T47D (cell line): ENCODE results near the gene ZBTB17.
"Not testable (repeated sequence)": the region's sequence is repeated elsewhere in the genome, so short reads cannot be mapped to it uniquely, and the experiment has no call there.

ENCODE experiments used
- DNase-seq, 2 experiments: peaks; one replicate each; pipeline versions ENCODE4 v3.0.0 to v3.0.0-alpha.2; 2011 to 2012; ENCODE audit warnings: low read depth in 1 of 2, low spot score in 1 of 2
- JUND ChIP-seq: IDR thresholded peaks from 2 replicates; pipeline ENCODE4 v1.6.1; 2012; ENCODE audit warnings: low read depth
- in situ Hi-C: cut with HindIII; loops from 2 replicates; pipeline ENCODE4 v1.10.0; 2016; ENCODE audit warnings: low sequenced_read_pairs, low pct_unique_long_range_greater_than_20kb

Gene ZBTB17

GRCh38 chr1:16006552-16007485 lies 30.9 kb upstream of the ZBTB17 start:
- no peak for TF ChIP-seq JUND
- in situ Hi-C loops, result no loop called here
- DNase-seq, result peak in 1 of 2 experiments; percentile 81

DNA sequence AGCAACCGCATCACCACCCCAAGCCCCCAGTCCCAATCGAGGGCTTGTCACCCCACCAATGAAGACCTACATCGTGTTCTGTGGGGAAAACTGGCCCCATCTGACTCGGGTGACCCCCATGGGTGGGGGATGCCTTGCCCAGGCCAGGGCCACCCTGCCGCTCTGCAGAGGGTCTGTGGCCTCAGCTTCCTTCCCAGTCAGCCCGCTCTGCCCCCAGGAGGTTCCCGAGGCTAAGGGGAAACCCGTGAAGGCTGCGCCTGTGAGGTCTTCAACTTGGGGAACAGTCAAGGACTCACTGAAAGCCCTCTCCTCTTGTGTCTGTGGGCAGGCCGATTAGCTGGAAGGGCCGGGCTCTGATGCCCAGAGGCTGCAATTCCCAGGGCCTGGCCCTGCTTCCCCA lies 30.1 kb upstream of the ZBTB17 start:
- no peak for TF ChIP-seq JUND
- in situ Hi-C loops, result no loop called here
- DNase-seq, result no peak

DNA sequence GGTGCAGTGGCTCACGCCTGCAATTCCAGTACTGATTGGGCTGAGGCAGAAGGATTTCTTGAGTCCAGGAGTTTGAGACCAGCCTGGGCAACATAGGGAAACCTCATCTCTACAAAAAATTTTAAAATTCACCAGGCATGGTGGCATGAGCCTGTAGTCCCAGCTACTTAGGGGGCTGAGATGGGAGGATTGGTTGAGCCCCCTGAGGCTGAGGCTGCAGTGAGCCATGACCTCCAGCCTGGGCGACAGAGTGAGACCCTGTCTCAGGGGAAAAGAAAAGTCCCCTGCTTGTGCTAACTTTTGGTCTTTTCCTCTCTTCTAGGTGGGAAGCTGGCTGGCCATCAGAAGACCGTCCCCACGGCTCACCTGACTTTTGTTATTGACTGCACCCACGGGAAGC lies 29.7 kb upstream of the ZBTB17 start:
- in situ Hi-C loops, result no loop called here
- no peak for TF ChIP-seq JUND
- no peak for DNase-seq

GRCh38 chr1:16001274-16001673 lies 25.4 kb upstream of the ZBTB17 start:
- DNase-seq, in situ Hi-C loops: not testable (repeated sequence)

- TF ChIP-seq JUND, result no peak
- in situ Hi-C loops, result no loop called here
- DNase-seq, result no peak
These were observed 23.0 kb upstream of the ZBTB17 start for GRCh38 chr1:15998929-15999328.

DNA sequence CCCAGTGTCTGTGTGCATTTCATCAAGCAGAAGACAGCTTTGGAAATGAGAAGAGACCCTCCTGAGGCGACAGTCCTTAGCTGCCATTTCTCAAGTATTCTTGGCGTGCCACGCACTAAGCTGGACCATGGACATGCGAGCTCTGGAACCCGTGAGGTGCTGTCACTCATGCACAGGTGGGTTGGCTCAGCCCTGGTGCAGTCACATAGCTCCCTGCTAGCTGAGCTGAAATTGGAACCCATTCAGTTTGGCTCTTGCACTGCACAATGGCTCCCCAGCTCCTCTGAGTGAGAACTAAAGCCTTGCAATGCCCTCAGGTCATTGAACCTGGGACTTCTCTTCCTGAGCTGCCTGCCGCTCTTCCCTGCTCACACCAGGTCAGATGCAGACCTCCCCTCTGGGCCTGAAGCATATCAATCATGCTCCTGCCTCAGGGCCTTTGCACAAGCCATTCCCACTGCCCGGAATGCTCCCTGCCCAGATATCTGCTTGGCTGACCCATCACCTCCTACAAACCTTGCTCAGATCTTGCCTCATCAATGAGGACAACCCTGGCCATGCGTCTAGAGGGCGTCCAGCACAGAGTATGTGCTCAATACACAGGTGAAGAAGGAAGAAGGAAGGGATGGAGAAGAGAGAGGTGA lies 21.9 kb upstream of the ZBTB17 start:
- no peak for DNase-seq
- in situ Hi-C loops, result no loop called here
- TF ChIP-seq JUND, result no peak

DNA sequence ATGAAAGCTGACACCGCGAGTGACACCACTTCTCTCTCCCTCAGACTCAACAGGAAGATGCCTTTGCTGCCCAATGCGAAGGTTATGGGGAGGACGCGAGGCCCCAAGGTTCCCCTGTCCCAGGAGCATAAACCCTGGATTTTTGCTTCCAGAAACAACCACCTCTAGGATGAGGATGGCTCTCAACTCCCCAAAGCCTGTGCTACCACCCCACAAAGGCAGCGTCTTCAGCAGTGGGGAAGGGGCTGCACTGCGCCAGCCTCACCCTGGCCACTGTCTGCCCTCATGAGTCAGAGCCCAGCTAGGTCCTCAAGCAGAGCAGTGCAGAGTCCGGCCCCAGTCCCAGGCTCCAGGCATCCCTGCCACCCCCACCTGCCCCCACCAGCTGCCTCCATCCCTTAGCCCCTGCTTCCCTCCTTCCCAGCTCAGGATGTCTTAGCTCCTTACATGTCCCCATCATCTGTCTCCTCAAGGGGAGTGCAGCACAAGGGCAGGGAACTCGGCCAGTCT lies 21.2 kb upstream of the ZBTB17 start:
- no peak for DNase-seq
- in situ Hi-C loops, result no loop called here
- no peak for TF ChIP-seq JUND

- no peak for TF ChIP-seq JUND
- in situ Hi-C loops, result no loop called here
- peak; percentile 50 to 69 for DNase-seq
These were observed 18.9 kb upstream of the ZBTB17 start for GRCh38 chr1:15994590-15995351.

DNA sequence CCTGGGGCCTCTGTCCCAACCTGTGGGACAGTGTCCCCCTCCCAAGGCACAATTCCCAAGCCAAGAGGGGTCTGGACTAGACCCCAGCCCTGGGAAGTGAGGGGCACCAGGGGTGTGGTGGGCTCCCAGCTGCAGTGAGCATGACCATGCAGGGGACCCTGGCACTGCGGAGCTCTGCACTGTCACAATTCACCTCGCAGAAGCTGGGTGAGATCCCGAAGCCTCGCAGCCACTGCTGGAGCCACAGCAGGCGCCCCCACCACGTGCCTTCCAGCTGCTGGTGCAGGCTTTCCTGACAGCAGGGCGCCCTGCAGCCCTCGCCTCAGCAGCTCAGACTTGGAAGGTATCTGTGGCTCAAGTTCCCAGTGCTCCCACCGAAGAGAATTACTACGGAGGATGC lies 18.2 kb upstream of the ZBTB17 start:
- DNase-seq, result no peak
- no peak for TF ChIP-seq JUND
- in situ Hi-C loops, result no loop called here

DNA sequence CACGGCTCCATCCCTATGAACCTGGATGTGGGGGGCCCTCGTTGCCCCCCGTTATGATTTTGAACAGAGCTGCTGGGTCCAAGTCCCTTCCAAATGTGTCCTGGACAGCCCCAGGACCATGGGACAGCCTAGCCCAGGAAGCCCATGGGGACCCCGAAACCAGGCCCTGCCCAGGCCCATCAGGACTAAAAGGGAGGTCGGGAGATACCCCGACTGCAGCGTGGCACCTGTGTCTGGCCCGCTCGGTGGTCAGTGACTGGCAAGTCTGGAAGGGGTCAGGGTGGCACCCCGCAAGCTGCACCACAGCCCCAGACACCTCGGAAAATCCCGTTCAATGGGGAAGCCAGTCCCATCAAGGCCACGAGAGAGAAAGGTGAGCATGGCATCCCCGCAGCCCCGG lies 17.8 kb upstream of the ZBTB17 start:
- no peak for TF ChIP-seq JUND
- no peak for DNase-seq
- in situ Hi-C loops, result no loop called here

DNA sequence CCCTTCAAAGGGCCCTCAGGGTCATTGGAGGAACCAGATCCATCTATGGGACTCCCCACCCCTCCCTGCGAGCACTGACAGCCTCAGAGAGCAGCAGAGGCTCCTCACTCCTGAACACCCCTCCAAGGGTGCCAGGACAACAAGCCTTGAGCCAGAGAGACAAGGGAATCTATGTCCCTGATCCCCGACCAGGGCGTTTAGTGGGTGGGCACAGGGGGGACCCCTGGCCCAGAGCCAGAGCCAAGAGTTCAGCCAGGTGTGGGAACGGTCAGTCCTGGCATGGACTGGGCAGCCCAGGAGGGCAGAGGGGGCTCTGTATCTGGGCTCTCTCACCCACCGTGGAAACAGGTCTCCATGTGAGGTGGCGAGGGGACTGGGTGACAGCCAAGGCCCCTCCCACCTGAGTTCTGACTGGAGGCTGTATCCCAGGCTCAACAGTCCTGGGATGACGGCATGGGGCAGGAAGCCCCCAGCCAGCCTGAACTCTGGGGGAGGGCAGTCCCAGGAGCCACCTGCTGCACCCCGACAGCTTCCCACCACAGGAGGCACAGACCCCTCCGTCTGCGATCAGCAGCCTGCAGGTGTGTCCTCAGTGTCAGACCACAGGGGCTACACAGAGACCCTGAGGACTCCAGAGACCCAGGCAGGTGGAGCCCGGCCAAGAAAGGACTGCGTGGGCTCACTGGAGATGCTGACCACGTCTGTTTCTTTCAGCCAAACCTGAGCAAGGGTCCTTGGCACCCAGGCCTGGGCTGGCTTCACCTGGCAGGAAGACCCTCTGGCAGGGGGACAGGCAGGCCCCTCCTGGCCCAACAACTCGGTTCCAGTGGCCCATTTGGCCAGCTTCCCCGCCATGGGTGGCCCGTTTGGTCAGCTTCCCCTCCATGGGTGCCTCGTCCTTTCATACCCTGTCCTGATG lies 16.9 kb upstream of the ZBTB17 start:
- in situ Hi-C loops, result no loop called here
- no peak for TF ChIP-seq JUND
- no peak for DNase-seq

DNA sequence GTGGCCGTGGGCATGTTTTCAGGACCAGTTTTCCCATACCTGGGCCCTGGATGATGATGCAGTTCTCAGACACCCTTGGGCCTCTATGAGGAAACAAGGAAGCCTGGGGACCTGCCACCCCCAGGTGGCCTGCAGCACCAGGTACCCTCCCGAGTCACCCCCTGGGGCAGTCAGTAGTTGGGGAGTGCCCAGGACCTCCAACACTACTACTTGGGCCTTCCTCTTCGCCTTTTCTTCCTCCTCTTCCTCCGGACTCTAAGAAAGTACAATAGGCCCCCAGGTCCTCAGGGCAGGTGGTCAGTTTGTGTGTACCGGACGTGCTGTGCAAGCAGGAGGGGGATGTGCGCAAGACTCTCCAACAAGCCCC lies 16.3 kb upstream of the ZBTB17 start:
- DNase-seq, result no peak
- in situ Hi-C loops, result no loop called here
- no peak for TF ChIP-seq JUND
